SK-N-SH (cell line): ENCODE measurements around the gene PCNA. TPM values are rescaled to one million over a fixed set of nuclear protein-coding genes. Genes with fewer than 3 reads are reported as not detected.

Source experiments
- CTCF ChIA-PET: fragments of 300-600, 350-600 bp; formaldehyde crosslinking; extraction: SDS; loops from one replicate; lab custom pipeline; 2021; lab: Yijun Ruan, JAX
- POLR2A ChIA-PET: fragments of 350-600 bp; sonication (Branson Sonifier 250); formaldehyde crosslinking; extraction: SDS; loops from one replicate; lab custom pipeline; 2020; ENCODE audit warnings: antibody characterized with exemption, inconsistent platforms; lab: Yijun Ruan, JAX
- DNase-seq: peaks from one replicate; pipeline ENCODE4 v3.0.0; 2012
- H2AFZ ChIP-seq: fragments of 200-600 bp; sonication (generic); 2 replicates; pipeline ENCODE4 v1.8.1; 2016; ENCODE audit warnings: antibody characterized with exemption, mild to moderate bottlenecking, low read depth
- H3F3A ChIP-seq: fragments of 200-600 bp; sonication (generic); replicated peaks from 2 replicates; pipeline ENCODE3; 2016; ENCODE audit warnings: antibody characterized with exemption, mild to moderate bottlenecking; ENCODE audit not compliant: insufficient read depth
- H3K27ac ChIP-seq, 2 experiments: fragments of 200-500 bp in 1 of 2; fragments of 200-600 bp in 1 of 2; sonication (Bioruptor generic) in 1 of 2; sonication (generic), shearing (Covaris generic) in 1 of 2; 2 replicates each; pipeline versions ENCODE4 v1.5.1 to v1.6.1; 2014 to 2016; ENCODE audit warnings: low read depth in 2 of 2, inconsistent platforms in 1 of 2, low read length in 1 of 2, mild to moderate bottlenecking in 1 of 2, mixed read lengths in 1 of 2
- H3K27me3 ChIP-seq: fragments of 200-600 bp; sonication (generic), shearing (Covaris generic); 2 replicates; pipeline ENCODE4 v1.6.1; 2016; ENCODE audit warnings: mixed run types; ENCODE audit not compliant: insufficient read depth
- H3K36me3 ChIP-seq, 2 experiments: fragments of 200-500 bp in 1 of 2; fragments of 200-600 bp in 1 of 2; sonication (Bioruptor generic) in 1 of 2; sonication (generic) in 1 of 2; replicated peaks in 1 of 2; 2 replicates each; pipeline versions ENCODE3 to v1.5.1; 2014 to 2016; ENCODE audit warnings: low read length in 1 of 2, mild to moderate bottlenecking in 1 of 2; ENCODE audit not compliant: insufficient read depth in 2 of 2, control insufficient read depth in 1 of 2
- H3K4me1 ChIP-seq, 2 experiments: fragments of 200-500 bp in 1 of 2; fragments of 200-600 bp in 1 of 2; sonication (Bioruptor generic) in 1 of 2; sonication (generic), shearing (Covaris generic) in 1 of 2; 2 replicates each; pipeline versions ENCODE4 v1.5.1 to v1.6.1; 2014 to 2016; ENCODE audit warnings: low read depth in 1 of 2, low read length in 1 of 2, mixed run types in 1 of 2; ENCODE audit not compliant: insufficient read depth in 2 of 2, control insufficient read depth in 1 of 2
- H3K4me2 ChIP-seq: fragments of 200-600 bp; sonication (generic), shearing (Covaris generic); 2 replicates; pipeline ENCODE4 v1.6.1; 2017; ENCODE audit warnings: mixed run types
- H3K4me3 ChIP-seq, 2 experiments: fragments of 200-500 bp in 1 of 2; fragments of 200-600 bp in 1 of 2; sonication (Bioruptor generic) in 1 of 2; sonication (generic), shearing (Covaris generic) in 1 of 2; 2 replicates each; pipeline versions ENCODE4 v1.5.1 to v1.8.1; 2014 to 2016; ENCODE audit warnings: low read depth in 2 of 2, inconsistent platforms in 1 of 2, low read length in 1 of 2, mild to moderate bottlenecking in 1 of 2, mixed read lengths in 1 of 2, moderate library complexity in 1 of 2
- H3K79me2 ChIP-seq: fragments of 200-600 bp; sonication (generic); 2 replicates; pipeline ENCODE4 v1.8.1; 2017; ENCODE audit warnings: mild to moderate bottlenecking; ENCODE audit not compliant: insufficient read depth
- H3K9ac ChIP-seq: fragments of 200-600 bp; sonication (generic); 2 replicates; pipeline ENCODE4 v1.6.1; 2017; ENCODE audit warnings: mixed run types
- H3K9me2 ChIP-seq: fragments of 200-600 bp; sonication (generic); 2 replicates; pipeline ENCODE4 v1.6.1; 2017; ENCODE audit warnings: mixed run types
- H3K9me3 ChIP-seq: fragments of 200-600 bp; sonication (generic); 2 replicates; pipeline ENCODE4 v1.6.1; 2017; ENCODE audit warnings: mixed run types, mild to moderate bottlenecking, moderate library complexity
- H4K20me1 ChIP-seq: fragments of 200-600 bp; sonication (generic); 2 replicates; pipeline ENCODE4 v1.6.1; 2017; ENCODE audit warnings: mild to moderate bottlenecking, mixed run types; ENCODE audit not compliant: insufficient read depth
- CHD2 ChIP-seq: fragments of 150-350 bp; IDR thresholded peaks from 2 replicates; pipeline ENCODE4 v1.6.1; 2018; ENCODE audit warnings: low read length; ENCODE audit not compliant: partially characterized antibody
- ELF1 ChIP-seq: IDR thresholded peaks from 2 replicates; pipeline ENCODE4 v1.4.0; 2012
- FOSL2 ChIP-seq: IDR thresholded peaks from 2 replicates; pipeline ENCODE4 v1.4.0; 2012; ENCODE audit warnings: low read depth, mild to moderate bottlenecking, moderate library complexity, borderline replicate concordance
- FOXJ3 ChIP-seq: sonication (generic); formaldehyde crosslinking; IDR thresholded peaks from 2 replicates; pipeline ENCODE4 v1.5.1; 2020; ENCODE audit warnings: mild to moderate bottlenecking, missing genetic modification reagents
- FOXM1 ChIP-seq: IDR thresholded peaks from 2 replicates; pipeline ENCODE4 v1.4.0; 2012; ENCODE audit warnings: low read depth, mild to moderate bottlenecking
- GATA2 ChIP-seq: sonication (generic); formaldehyde crosslinking; IDR thresholded peaks from 2 replicates; pipeline ENCODE4 v1.5.0; 2020; ENCODE audit warnings: mild to moderate bottlenecking, missing genetic modification reagents
- MEF2A ChIP-seq: IDR thresholded peaks from 2 replicates; pipeline ENCODE4 v1.4.0; 2012; ENCODE audit warnings: low read depth, borderline replicate concordance
- NRF1 ChIP-seq: IDR thresholded peaks from 2 replicates; pipeline ENCODE4 v1.6.1; 2012; ENCODE audit warnings: low read depth, mild to moderate bottlenecking, low read length
- RAD21 ChIP-seq: IDR thresholded peaks from 2 replicates; pipeline ENCODE4 v1.6.1; 2012; ENCODE audit warnings: mild to moderate bottlenecking, low read length
- RCOR1 ChIP-seq: fragments of 150-350 bp; IDR thresholded peaks from 2 replicates; pipeline ENCODE4 v1.6.1; 2017; ENCODE audit warnings: antibody characterized with exemption, low read length
- RFX5 ChIP-seq: IDR thresholded peaks from 2 replicates; pipeline ENCODE4 v1.6.1; 2012; ENCODE audit warnings: mild to moderate bottlenecking, improper control_type of control experiment, low read length
- RXRA ChIP-seq: IDR thresholded peaks from 2 replicates; pipeline ENCODE4 v1.4.0; 2012; ENCODE audit warnings: low read depth, mild to moderate bottlenecking, borderline replicate concordance
- SIN3A ChIP-seq: IDR thresholded peaks from 2 replicates; pipeline ENCODE4 v1.6.1; 2012; ENCODE audit warnings: low read depth, mild to moderate bottlenecking, low read length, moderate library complexity, borderline replicate concordance
- TAF1 ChIP-seq: IDR thresholded peaks from 2 replicates; pipeline ENCODE4 v1.6.1; 2012; ENCODE audit warnings: low read depth, mild to moderate bottlenecking, low read length, moderate library complexity, borderline replicate concordance
- WGBS: methylation state at CpG from one replicate; pipeline ENCODE4 v1.1.6; 2017; ENCODE audit warnings: low lambda C conversion rate; 5-methylcytosine and 5-hydroxymethylcytosine counted together
- polyA plus RNA-seq, 3 experiments: library from polyadenylated mRNA; depleted of rRNA; stranded (reverse); fragments of >200 nt; gene quantifications; 2 replicates each; pipeline ENCODE4 v1.2.3, GENCODE V29; 2012
- TF ChIP-seq, protein P1 (sequence below): IDR thresholded peaks from 2 replicates; pipeline ENCODE4 v1.4.0; 2012; ENCODE audit warnings: low read depth, borderline replicate concordance
- TF ChIP-seq, protein P2 (sequence below): fragments of 150-350 bp; IDR thresholded peaks from 2 replicates; pipeline ENCODE4 v1.6.1; 2016; ENCODE audit warnings: mild to moderate bottlenecking, low read depth, low read length
- TF ChIP-seq, protein P3 (sequence below): fragments of 200-600 bp; sonication (generic); IDR thresholded peaks from 2 replicates; pipeline ENCODE4 v1.6.1; 2017; ENCODE audit warnings: antibody characterized with exemption, mild to moderate bottlenecking, moderate library complexity
- TF ChIP-seq, protein P4 (sequence below): IDR thresholded peaks from 2 replicates; pipeline ENCODE4 v1.4.0; 2012; ENCODE audit warnings: low read depth, borderline replicate concordance

The PCNA gene
- polyA plus RNA-seq, 1 of the 3 experiments (the other 2 are of a cell fraction) = 185 TPM

DNA sequence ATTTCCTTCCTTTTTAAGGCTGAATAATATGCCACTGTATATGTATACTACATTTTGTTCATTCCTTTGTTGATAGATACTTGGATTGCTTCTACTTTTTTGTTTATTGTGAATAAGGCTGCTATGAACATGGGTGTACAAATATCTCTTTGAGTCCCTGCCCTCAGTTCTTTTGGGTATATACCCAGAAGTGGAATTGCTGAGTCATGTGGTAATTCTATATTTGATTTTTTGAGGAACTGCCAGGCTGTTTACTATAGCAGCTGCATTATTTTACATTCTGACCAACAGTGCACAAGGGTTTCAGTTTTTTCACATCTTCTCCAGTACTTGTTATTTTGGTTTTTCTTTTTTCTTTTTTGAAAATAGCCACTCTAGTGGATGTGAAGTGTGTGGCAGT is 41.1 kb upstream of the PCNA start (continued):
- TF ChIP-seq TAF1 = no peak
- TF ChIP-seq, protein P1, sequence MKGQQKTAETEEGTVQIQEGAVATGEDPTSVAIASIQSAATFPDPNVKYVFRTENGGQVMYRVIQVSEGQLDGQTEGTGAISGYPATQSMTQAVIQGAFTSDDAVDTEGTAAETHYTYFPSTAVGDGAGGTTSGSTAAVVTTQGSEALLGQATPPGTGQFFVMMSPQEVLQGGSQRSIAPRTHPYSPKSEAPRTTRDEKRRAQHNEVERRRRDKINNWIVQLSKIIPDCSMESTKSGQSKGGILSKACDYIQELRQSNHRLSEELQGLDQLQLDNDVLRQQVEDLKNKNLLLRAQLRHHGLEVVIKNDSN = no peak
- TF ChIP-seq FOXM1 = no peak
- no peak for TF ChIP-seq FOSL2
- TF ChIP-seq RCOR1 = no peak
- TF ChIP-seq RFX5 = no peak
- TF ChIP-seq RAD21 = no peak

DNA sequence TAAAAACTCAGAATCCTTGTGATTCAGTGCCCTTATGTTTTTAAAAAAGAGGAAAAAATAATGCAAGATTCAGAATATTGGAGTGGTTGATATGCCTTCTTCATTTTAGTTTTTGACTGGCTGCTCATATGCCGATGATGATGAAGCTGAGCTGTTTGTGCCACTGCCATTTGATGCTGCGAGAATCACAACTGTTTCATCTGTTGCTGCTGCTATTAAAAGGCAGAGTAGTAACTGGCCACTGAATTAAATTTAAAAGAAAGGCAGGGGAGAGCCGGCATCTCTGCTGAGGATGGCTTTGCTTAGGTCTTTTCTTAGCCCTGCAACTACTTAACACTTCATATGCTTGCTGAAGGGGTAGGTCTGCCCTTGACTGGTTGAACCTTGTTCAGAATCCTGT is 40.2 kb upstream of the PCNA start:
- Histone ChIP-seq H3F3A (no peaks in the 10 kb centered on the region), H3K9me3 (no peaks in the 10 kb centered on the region), H3K4me3 (no peak overlapping the region), H3K36me3 (no peaks in the 10 kb centered on the region), H3K27me3 (no peaks in the 10 kb centered on the region), H3K9ac (no peak overlapping the region), H4K20me1 (peaks cover 17% of the 10 kb centered on the region; the same call in 1 of the 2 replicates), H3K4me1 (peaks cover 6 to 7% of the 10 kb centered on the region in 2 experiments; a peak in 2 of 4 replicates), H3K27ac (no peak overlapping the region), H3K79me2 (peaks cover 73% of the 10 kb centered on the region), H2AFZ (no peak overlapping the region), H3K9me2 (no peaks in the 10 kb centered on the region), H3K4me2 (no peak overlapping the region)
- TF ChIP-seq CHD2 (no peak), ELF1 (no peak), GATA2 (CRISPR knock-in tag) (no peak), MEF2A (no peak), RXRA (no peak), NRF1 (no peak), FOXJ3 (CRISPR knock-in tag) (no peak), FOSL2 (no peak), SIN3A (no peak), TAF1 (no peak), RCOR1 (no peak)
- TF ChIP-seq, protein P2, sequence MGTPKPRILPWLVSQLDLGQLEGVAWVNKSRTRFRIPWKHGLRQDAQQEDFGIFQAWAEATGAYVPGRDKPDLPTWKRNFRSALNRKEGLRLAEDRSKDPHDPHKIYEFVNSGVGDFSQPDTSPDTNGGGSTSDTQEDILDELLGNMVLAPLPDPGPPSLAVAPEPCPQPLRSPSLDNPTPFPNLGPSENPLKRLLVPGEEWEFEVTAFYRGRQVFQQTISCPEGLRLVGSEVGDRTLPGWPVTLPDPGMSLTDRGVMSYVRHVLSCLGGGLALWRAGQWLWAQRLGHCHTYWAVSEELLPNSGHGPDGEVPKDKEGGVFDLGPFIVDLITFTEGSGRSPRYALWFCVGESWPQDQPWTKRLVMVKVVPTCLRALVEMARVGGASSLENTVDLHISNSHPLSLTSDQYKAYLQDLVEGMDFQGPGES = no peak
- TF ChIP-seq, protein P3, sequence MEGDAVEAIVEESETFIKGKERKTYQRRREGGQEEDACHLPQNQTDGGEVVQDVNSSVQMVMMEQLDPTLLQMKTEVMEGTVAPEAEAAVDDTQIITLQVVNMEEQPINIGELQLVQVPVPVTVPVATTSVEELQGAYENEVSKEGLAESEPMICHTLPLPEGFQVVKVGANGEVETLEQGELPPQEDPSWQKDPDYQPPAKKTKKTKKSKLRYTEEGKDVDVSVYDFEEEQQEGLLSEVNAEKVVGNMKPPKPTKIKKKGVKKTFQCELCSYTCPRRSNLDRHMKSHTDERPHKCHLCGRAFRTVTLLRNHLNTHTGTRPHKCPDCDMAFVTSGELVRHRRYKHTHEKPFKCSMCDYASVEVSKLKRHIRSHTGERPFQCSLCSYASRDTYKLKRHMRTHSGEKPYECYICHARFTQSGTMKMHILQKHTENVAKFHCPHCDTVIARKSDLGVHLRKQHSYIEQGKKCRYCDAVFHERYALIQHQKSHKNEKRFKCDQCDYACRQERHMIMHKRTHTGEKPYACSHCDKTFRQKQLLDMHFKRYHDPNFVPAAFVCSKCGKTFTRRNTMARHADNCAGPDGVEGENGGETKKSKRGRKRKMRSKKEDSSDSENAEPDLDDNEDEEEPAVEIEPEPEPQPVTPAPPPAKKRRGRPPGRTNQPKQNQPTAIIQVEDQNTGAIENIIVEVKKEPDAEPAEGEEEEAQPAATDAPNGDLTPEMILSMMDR = no peak
- TF ChIP-seq, protein P4, sequence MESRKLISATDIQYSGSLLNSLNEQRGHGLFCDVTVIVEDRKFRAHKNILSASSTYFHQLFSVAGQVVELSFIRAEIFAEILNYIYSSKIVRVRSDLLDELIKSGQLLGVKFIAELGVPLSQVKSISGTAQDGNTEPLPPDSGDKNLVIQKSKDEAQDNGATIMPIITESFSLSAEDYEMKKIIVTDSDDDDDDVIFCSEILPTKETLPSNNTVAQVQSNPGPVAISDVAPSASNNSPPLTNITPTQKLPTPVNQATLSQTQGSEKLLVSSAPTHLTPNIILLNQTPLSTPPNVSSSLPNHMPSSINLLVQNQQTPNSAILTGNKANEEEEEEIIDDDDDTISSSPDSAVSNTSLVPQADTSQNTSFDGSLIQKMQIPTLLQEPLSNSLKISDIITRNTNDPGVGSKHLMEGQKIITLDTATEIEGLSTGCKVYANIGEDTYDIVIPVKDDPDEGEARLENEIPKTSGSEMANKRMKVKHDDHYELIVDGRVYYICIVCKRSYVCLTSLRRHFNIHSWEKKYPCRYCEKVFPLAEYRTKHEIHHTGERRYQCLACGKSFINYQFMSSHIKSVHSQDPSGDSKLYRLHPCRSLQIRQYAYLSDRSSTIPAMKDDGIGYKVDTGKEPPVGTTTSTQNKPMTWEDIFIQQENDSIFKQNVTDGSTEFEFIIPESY = no peak
- POLR2A ChIA-PET = no interaction called here
- WGBS = 92% methylated on average over 3 of the region's 3 CpGs
- no peak for DNase-seq
- CTCF ChIA-PET = no interaction called here
